ENCODE results near the gene ZNRF2.
A peak's percentile ranks its signal among the peaks of the same experiment; 100 is the strongest.

The ZNRF2 gene

DNA sequence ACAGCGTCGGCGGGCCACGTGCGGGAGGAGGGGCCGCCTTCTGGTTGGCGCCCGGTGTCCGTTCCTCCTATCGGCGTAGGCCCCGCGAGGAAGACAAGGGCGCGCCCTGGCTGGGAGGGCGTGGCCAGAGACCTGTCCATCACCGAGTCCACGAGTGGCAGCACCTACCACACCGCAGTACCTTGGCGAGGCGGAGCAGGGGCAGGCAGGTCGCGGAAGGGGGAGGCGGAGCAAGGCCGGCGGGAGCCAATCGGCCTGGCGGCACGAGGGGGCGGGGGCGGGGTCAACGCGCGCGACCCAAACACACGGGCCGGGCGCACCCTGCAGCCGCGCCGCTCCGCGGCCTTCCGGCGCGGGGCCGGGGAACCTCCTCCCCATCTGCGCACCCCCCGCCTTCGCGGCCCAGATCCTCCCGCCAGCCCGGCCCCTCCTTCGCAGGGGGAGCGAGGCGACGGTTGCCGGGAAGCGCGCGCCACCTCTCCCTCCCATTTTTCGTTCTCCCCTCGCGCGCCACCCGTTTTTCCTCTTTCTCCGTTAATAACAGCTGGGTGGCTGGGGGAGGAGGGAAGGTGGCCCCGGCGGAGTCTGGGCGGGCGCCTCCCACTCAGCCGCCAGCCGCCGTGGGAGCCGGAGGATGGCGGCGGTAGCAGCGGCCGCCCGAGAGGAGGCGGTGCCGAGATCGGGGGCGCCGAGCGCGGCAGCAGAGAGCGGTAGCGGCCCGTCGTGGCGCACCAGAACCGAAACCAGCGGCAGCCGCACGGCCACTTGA lies at the start of gene ZNRF2:
Gene ZNRF2 (plus strand): TSS at position 300 of the 769 bp plus-strand sequence. CDS start 761 bp downstream, outside the sequence.
- DNase-seq: peak; percentile 98

DNA sequence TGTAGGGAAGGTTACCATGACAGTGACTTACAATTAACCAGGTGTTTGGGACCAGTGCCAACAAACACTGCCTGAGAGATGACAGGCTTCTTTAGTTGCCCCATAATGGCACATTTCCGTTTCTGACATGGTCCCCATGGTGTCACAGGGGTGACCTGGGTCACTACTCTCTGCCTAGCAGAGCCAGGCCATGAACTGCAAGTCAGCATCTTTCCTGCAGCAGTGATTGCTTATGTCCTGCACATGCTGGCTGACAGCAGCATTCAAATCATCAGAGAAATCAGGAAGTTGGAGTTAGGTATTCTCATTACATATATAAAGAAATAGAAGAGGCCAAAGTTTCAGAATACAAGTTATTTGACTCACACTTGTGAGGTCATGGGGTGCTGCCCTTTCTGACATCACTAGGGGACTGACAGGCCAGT lies 47.1 kb upstream of the ZNRF2 start:
- DNase-seq: no peak

DNA sequence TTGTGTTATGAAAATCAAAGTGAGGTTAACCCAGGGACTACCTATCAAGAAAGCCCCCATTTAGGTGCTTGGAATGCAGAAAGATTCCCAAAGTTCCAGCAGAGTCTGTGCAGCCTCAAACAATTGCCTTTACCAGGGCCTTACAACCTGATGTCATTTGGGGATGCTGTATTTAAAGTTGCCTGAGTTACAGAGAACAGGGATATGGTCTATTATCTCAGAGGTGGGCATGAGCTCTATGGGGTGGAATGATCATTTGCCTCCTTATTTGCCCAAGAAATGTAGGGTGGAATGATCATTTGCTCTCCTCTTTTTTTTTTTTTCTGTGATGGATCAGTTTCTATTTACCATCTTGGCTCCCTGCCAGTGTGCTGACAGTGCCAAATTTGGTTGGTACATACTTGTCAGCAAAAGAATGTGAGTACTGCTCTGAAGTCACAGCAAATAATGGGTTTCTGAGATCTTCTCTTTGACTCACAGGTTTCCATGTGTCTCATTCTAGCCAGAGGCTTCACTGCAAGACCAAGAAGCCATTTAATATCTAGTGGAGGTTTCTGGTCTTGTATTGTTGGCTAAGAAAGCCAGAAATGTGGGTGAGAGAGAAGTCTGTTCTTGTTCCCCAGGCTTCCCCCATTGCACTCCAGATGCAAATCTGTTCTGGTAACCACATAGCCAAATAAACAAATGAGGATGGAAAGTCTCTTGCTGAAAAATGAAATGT lies 45.5 kb upstream of the ZNRF2 start:
- peak; percentile 87 for DNase-seq

DNA sequence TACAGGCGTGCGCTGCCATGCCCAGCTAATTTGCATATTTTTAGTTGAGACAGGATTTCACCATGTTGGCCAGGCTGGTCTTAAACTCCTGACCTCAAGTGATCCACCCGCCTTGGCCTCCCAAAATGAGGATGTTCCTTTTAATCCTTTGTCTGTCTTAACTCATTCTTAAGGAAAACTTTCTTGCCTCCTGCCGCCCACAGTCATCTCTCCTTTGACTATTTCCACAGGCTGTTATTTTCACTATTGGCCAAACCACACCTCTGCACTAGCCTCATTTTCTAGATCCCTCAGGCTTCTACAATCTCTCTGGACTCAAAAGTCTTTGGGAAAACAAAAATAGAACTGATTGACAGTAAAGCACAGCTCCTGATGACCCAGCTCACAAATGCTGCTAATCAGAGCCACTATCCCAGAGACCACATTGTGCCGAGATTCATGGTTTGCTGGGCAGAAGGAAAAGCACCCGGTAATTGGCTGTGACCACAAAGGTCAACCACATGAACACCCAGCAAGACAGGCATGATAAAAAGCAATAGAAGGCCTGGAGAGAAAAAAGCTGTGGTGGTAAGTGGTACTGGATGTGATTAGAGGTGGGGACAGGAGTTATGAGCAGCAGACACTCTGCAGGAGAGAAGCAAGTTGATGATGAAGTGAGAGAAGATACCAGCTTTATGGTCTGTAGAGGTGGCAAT lies 44.1 kb upstream of the ZNRF2 start:
- DNase-seq: no peak

DNA sequence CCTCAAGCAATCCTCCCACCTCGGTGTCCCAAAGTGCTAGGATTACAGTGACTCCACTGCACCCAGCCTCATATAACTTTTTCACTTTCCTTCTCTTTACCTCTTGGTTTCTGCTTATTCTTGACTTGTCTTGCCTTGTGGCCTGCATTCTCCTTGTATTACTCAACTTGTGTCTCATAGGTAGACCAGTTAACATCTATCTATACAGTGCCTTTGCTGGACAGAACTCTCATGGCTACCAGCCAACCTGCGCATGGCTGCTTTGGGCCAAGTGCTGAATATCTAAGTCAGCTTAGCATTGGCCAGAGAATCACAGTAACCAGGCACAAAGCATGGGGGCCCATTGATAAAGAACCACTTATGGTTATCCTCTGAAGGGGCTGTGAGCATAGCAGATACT lies 42.6 kb upstream of the ZNRF2 start:
- no peak for DNase-seq

DNA sequence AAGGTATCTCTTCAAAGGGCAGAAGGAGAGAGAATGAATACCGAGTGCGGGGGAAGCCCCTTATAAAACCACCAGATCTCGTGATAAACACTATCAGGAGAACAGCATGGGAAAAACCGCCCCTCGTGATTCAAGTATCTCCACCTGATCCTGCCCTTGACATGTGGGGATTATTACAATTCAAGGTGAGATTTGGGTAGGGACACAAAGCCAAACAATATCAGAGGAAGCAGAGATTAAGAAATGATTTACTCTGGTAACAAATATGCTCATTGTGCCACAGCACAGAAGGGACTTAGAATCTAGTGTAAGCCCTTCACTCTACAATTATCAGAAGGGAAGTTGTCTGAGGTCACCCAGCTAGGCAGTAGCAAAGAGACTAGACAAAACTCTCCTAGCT lies 40.1 kb upstream of the ZNRF2 start:
- DNase-seq: no peak

DNA sequence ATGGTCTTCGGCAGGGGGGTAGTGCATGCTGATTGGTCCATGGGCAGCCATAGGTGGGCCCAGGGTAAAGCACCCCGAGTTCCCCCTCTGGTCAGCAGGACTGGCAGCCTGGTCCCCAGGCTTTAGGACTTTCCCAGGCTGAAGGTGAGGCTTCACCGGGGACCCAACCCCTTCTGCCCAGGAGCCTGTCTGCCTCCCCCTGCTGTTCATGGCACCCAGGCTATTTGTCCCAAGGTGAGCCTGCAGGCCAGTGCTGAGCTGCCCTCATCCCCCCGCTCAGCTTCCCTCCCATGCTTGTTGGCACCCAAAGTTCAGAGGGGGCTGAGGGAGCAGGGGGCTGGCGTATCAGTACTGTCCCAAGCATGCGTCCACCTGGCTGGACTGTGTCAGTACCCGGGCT lies 38.5 kb upstream of the ZNRF2 start:
- DNase-seq: no peak

DNA sequence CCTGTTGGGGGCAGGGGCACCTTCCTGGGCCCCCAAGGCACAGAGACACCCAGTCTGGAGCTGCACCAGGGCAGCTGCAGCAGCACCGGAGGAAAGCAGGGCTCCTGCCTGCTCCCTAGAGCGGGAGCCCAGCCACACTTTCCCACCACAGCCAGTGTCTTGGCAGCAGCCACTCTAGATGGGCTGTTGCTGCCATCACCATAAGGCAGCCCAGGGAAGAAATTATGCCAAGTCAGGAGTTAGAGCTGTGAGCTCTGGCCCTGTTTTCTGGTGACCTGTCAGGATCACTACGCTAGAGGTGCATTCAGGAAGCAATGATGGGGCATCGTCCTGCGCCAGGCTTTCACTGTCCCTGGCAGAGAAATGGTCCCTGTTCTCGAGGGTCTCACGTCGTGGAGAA lies 38.0 kb upstream of the ZNRF2 start:
- DNase-seq: no peak

DNA sequence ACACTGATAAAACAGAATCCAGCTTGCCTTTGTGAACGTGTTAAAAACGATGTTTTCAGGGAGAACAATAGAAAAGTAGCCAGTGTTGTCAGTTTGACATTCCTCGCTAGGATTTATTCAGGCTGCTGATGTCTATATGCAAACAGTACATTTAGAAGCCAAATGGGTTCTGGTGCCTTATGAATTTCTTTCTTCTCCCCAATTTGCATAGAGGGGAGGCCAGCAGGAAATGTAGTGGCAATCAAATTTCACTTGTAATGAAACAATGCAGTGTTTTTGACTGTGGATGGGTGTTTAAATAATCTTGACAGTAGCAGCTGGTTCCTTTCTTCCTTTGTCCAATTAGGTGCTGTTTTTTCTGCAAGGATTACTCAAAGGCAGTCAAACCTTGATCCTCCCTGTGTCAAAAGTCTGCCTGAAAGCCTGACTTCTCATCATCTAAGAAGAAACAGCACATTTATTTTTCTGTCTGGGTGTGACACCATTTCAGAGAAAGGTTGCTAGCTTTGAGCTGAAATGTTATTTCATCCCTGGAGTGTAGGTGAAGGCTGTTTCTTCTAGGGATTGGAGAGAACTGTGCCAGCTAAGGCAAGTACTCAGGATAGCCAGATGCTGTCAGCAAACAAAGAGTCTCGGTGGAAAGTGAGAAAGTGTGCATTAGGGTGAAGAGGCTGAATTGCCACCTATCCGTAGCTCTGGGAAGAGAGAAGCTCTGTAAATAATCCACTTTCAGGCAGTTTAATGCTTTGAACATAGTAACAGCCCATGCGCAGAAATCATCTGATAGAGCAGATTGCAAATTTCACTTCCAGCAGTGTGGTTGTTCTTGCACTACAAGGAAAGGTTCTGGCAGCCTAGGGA lies 36.6 kb upstream of the ZNRF2 start:
- peak; percentile 42 for DNase-seq

DNA sequence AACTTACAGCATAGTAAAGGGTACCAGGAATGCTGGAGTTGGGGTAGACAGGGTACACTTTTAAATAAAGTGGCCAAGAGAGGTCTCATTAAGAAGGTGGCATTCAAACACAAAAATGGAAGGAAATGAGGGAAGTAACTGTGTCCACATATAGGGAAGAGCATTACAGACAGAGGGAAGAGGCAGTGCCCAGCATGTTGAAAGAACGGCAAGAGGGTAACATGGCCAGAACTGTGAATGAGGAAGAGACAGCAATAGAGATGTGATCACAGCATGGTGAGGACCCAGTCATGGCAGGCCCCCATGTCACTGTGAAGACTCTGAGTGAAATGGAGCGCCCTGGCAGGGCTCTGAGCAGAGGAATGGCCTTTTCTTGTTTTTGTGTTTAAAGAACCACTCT lies 35.1 kb upstream of the ZNRF2 start:
- no peak for DNase-seq

DNA sequence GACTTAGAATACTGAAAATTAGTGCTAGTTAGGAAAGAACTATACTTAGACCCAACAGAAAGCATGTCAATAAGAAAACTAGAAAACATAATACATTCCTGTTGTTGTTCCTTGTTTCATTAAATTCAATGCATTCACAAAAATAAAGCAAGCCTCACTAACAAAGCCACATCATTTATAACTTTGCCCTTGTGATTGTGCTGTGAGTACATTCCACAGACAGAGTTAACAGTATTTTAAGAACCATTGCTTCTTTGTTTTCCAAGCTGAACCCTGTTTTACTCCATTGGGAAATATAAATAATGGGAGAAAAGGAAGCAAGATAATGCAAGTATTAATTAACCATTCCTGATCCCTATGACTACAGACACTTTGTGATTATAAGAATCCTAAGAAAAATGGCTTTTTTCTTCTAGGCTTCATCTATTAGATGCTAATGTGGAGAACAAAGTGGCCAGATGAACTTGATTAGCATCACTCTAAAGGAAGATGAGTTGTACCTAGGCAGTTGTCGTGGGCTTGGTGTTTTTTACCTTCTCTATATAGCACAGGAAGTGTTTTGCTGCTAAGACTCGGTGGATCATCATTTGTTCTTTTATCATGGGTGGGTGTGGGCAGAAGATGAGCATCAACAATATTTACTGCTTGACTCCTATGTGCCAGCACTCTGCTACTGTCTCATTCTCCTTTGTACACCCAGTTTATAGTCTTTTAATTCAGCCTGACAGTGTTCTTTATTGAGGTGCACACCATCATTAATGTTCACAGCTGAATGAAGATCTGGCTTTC lies 34.2 kb upstream of the ZNRF2 start:
- DNase-seq: no peak

DNA sequence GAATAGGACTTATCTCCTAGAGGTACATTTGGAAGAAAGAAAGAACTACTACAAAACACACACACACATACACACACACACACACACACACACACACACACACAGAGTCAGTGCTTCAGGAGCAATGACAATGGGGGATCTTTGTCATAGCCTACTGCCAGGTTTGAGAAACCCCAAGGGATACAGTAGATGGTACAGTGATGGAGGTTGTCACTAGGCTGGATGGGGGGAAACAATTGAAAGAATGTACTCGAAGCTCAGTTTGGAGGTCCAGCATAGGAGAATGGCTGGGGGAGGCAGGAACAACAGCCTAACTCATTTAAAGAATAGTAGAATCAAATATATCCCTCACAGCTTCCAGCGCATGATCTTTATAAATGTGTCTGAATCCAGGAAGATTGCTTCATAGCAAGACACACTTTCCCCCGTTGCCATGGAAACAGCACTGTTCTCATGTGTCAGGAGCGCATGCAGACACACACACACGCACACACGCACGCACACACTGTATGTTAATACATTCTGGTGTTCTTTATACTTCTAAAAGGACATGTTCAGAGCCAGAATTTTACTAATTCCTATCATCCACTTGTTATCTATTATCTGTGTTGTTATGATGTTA lies 32.6 kb upstream of the ZNRF2 start:
- no peak for DNase-seq

DNA sequence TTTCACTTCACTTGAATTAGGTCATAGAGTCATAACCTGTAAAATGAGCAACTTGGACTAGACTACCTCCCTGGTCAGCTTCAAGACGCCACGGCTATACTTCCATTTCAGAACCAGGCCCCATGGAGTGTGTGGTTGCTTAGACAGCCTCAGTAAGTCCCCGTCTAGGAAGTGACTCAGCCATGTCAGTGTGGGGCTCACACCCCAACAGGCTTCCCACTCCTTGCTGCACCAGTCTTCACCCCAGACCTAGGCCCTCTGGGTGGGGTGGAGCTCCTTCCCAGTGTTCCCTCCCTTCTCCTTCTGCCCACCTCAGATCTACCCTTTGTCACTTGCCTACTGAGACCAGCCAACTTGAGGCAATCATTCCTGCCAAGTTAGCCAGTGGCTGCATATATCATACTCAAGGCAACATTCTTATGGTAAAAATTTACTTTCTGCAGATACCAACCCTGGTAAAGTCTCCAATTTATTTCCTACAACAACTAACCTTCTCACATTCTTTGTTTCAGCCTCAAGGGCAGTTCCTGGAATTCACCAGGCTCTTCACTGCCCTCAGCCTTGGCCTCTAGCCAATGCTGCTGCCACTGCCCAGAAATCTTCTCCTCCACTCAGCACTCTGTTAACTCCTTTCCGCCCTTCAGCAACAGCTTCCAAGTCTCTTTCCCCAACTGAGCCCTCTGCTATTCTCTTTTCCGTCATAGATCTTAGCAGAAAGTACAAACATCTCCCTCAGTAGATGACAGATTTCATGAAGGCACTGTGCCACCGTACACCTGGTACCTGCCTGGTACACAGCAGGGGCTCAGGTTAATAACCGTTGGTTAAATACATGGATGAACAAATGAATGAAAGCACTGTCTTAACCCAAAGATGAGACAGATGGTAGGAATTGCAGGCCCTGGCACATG lies 31.3 kb upstream of the ZNRF2 start:
- no peak for DNase-seq

DNA sequence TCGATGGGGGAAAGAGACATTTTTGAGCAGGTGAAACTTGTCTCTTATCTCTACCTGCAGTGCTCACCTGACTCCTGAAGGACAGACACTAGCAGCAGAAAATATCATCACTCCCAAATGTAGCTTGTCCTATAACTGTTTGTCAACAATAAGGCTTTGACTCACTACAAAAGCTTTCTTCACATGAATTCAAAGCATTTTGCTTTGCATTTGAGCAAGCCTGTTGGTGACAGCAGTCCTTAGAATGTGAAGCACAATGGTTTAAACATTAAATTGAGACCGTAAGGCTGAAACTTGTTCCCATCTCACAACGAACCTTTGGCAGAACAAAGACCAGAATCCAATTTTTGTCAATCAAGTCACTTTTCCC lies 30.6 kb upstream of the ZNRF2 start:
- DNase-seq: no peak

DNA sequence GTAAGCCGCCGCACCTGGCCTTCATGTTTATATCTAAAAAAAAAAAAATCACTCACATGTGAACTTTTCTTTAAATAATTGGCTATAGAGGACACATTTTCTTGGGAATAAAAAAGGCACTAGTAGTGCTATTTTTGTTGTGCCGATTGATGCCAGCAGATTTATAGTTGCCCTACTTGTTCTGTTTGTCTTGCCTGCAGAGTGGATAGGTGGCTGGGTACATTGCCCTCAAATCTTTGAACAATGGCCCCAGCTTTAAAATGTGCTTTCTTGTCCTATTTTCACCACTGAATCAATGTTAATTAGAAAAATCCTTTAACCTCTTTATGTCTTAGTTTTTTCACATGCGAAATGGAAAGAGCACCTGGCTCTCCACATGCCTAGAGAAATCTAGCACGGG lies 30.1 kb upstream of the ZNRF2 start:
- no peak for DNase-seq

DNA sequence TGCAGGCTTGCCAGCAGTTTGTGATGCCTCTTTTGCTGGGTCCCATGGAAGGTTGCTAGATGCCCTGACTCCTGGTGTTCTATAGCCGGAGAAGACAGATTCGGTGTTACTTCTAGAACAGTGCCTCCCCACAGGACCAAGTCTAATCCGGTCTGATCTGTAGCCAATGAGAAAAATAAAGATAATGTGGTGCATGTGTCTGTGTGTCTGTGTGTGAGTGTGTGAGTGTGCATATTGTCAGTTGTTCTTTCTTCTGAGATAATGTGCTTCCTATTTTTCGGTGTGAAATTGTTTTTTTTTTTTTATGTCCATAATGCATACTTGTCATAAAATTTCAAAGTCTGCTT lies 29.7 kb upstream of the ZNRF2 start:
- no peak for DNase-seq

DNA sequence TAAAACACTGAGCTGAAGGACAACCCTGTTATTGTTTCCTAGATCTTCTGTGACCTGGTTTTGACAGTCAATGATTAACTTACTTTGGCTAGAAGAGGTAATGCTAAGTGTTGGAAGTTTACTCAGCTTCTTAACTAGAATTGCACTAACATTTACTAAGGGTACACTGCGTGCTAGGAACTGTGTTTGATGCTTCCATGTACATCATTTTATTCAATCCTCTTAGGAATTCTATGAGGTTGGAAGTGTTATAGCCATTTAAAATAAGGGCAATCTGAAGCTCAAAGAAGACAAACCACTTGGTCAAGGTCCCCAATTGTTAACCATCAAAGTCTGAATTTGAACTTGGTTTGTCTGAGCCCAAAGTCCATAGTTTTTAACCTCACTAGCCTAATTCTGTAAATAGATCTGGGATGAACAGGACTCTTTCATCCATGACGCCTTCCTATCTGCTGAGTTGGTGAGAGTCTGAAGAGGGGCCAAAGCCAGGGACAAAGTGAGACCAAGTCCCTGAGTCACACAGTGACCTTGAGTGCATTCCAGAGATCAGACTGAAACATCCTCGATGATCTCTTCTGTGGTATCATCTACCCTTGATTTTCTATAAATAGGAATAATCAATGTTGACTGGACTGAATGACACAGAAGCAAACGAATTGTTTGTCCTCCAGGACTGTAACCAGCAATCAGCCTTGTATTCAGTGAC lies 29.2 kb upstream of the ZNRF2 start:
- DNase-seq: no peak

DNA sequence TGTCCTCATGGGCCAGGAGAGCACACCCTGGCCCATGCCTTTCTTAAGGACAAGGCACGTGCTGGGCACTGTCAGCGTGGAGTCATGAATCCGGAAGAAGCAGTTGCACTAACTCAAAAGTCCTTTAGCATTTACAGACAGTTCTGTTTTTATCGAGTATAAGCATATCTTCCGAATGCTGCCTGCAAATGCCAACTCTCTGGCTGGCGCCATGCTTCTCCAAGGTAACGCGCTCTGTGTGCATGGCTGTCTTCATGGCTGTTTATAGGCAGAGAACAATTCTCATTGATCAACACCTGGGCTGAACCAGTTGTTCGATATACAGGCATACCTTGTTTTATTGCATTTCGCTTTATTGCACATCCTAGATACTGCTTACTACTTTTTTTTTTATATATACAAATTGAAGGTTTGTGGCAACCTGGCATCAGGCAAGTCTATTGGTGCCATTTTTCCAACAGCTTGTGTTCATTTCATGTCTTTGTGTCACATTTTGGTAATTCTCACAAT lies 28.0 kb upstream of the ZNRF2 start:
- no peak for DNase-seq

DNA sequence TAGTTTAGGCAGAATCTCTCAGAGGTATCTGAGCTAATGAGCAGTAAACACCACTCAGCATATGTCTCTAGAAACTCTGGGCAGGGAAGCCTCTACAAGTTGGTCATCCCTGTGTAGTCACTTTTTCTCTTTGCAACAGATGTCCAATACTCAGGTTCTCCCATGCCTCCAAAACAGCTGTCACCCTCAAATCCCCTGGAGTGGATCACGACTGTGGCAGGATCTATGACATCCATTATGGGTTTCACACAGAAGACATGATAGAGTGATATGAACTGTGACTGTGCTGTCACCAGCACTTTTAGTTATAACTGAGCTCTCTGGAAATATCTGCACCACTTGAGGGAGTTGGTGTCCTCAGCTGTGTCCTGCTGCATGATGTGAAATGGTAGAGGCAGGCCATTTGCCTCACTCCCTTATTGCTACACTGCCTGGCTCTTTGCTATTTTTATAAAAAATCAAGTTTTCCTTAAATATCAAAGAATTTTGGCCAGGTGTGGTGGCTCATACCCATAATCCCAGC lies 24.1 kb upstream of the ZNRF2 start:
- no peak for DNase-seq
